DOHH2 (cell line): ENCODE data around the gene IL1A.

Experiments used
- H3F3A ChIP-seq: fragments of 200-600 bp; sonication (generic), shearing (Covaris generic); 2 replicates; pipeline ENCODE4 v1.6.0; 2016; ENCODE audit warnings: antibody characterized with exemption, mild to moderate bottlenecking; ENCODE audit not compliant: control insufficient read depth, insufficient read depth
- H3K27ac ChIP-seq: fragments of 200-600 bp; sonication (generic); 2 replicates; pipeline ENCODE4 v1.5.1; 2014; ENCODE audit warnings: low read depth, mild to moderate bottlenecking, low read length, moderate library complexity
- H3K27me3 ChIP-seq: fragments of 200-600 bp; sonication (generic); 2 replicates; pipeline ENCODE4 v1.6.1; 2014; ENCODE audit warnings: mild to moderate bottlenecking, low read length, mixed read lengths; ENCODE audit not compliant: control insufficient read depth
- H3K36me3 ChIP-seq: fragments of 200-600 bp; sonication (generic); 2 replicates; pipeline ENCODE4 v1.6.1; 2014; ENCODE audit warnings: mild to moderate bottlenecking, low read length, moderate library complexity, mixed read lengths; ENCODE audit not compliant: control insufficient read depth
- H3K4me1 ChIP-seq: fragments of 200-600 bp; sonication (generic); 2 replicates; pipeline ENCODE4 v1.6.1; 2014; ENCODE audit warnings: mild to moderate bottlenecking, low read length, mixed read lengths; ENCODE audit not compliant: control insufficient read depth
- H3K4me2 ChIP-seq: fragments of 200-600 bp; sonication (generic); 2 replicates; pipeline ENCODE4 v1.6.0; 2014; ENCODE audit warnings: mild to moderate bottlenecking, low read length, moderate library complexity
- H3K4me3 ChIP-seq: fragments of 200-600 bp; sonication (generic); 2 replicates; pipeline ENCODE4 v1.5.1; 2014; ENCODE audit warnings: mild to moderate bottlenecking, low read length, mixed read lengths
- H3K79me2 ChIP-seq: fragments of 200-600 bp; sonication (generic); 2 replicates; pipeline ENCODE4 v1.6.1; 2014; ENCODE audit warnings: mild to moderate bottlenecking, low read length, mixed read lengths; ENCODE audit not compliant: control insufficient read depth
- H3K9me2 ChIP-seq: fragments of 200-600 bp; sonication (generic); replicated peaks from 2 replicates; pipeline ENCODE4 v1.6.1; 2014; ENCODE audit warnings: mild to moderate bottlenecking, low read length, mixed read lengths; ENCODE audit not compliant: control insufficient read depth
- H3K9me3 ChIP-seq: fragments of 200-600 bp; sonication (generic); 2 replicates; pipeline ENCODE4 v1.6.1; 2014; ENCODE audit warnings: antibody characterized with exemption, low read length, mixed read lengths; ENCODE audit not compliant: control insufficient read depth, insufficient read depth
- H4K20me1 ChIP-seq: fragments of 200-600 bp; sonication (generic); 2 replicates; pipeline ENCODE4 v1.6.0; 2014; ENCODE audit warnings: low read depth, mild to moderate bottlenecking, antibody characterized with exemption, low read length, moderate library complexity; ENCODE audit not compliant: control insufficient read depth, insufficient read depth
- EZH2phosphoT487 ChIP-seq: fragments of 200-600 bp; sonication (generic); IDR thresholded peaks from 2 replicates; pipeline ENCODE4 v1.6.1; 2017; ENCODE audit warnings: borderline replicate concordance, mild to moderate bottlenecking, antibody characterized with exemption, low read length, moderate library complexity, mixed read lengths
- TF ChIP-seq, protein P1 (sequence below): fragments of 200-600 bp; sonication (generic); IDR thresholded peaks from one replicate; pipeline ENCODE4 v1.5.1; 2014; ENCODE audit warnings: antibody characterized with exemption, mild to moderate bottlenecking, low read depth, low read length; ENCODE audit not compliant: poor library complexity, severe bottlenecking

IL1A gene

DNA sequence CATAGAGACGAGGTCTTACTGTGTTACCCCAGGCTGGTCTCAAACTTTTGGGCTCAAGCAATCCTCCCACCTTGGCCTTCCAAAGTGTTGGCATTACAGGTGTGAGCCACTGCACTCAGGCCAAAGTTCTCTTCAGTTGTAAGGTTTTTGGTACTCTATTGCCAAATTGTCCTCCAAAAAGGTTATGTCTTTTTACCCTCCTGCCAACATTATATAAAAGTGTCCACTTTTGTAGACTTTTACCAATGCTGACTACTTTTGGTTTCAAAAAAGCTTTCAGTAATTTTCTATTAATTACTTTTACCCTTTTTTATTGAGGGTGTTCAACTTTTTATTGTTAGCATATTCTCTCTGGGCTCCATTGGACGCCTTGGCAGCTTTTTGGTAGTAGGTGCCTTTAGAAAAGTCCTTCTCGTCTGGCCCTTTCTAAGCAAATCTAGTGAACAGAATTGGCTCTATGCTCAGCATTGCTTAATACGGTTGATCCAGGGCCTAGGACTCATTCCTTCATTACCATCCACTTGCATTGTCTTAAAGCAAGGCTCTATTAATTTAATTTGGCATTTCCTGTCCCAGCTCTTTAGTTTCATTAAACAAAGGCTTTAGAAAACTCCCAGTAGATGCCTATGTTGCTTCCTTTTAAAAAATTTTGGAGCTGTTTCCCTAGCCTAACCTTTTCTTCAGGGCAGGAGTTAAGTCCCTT is 16.7 kb upstream of the IL1A start:
- Histone ChIP-seq H3K27me3 (no peaks in the 10 kb centered on the region), H4K20me1 (no peaks in the 10 kb centered on the region), H3K4me1 (no peaks in the 10 kb centered on the region), H3K36me3 (no peaks in the 10 kb centered on the region), H3K9me2 (no peaks in the 10 kb centered on the region), H3K4me2 (no peak overlapping the region), H3K9me3 (no peaks in the 10 kb centered on the region), H3K27ac (no peak overlapping the region), H3F3A (no peaks in the 10 kb centered on the region), H3K79me2 (no peaks in the 10 kb centered on the region), H3K4me3 (no peak overlapping the region)
- TF ChIP-seq EZH2phosphoT487, result no peak
- TF ChIP-seq, protein P1, sequence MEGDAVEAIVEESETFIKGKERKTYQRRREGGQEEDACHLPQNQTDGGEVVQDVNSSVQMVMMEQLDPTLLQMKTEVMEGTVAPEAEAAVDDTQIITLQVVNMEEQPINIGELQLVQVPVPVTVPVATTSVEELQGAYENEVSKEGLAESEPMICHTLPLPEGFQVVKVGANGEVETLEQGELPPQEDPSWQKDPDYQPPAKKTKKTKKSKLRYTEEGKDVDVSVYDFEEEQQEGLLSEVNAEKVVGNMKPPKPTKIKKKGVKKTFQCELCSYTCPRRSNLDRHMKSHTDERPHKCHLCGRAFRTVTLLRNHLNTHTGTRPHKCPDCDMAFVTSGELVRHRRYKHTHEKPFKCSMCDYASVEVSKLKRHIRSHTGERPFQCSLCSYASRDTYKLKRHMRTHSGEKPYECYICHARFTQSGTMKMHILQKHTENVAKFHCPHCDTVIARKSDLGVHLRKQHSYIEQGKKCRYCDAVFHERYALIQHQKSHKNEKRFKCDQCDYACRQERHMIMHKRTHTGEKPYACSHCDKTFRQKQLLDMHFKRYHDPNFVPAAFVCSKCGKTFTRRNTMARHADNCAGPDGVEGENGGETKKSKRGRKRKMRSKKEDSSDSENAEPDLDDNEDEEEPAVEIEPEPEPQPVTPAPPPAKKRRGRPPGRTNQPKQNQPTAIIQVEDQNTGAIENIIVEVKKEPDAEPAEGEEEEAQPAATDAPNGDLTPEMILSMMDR, result no peak

DNA sequence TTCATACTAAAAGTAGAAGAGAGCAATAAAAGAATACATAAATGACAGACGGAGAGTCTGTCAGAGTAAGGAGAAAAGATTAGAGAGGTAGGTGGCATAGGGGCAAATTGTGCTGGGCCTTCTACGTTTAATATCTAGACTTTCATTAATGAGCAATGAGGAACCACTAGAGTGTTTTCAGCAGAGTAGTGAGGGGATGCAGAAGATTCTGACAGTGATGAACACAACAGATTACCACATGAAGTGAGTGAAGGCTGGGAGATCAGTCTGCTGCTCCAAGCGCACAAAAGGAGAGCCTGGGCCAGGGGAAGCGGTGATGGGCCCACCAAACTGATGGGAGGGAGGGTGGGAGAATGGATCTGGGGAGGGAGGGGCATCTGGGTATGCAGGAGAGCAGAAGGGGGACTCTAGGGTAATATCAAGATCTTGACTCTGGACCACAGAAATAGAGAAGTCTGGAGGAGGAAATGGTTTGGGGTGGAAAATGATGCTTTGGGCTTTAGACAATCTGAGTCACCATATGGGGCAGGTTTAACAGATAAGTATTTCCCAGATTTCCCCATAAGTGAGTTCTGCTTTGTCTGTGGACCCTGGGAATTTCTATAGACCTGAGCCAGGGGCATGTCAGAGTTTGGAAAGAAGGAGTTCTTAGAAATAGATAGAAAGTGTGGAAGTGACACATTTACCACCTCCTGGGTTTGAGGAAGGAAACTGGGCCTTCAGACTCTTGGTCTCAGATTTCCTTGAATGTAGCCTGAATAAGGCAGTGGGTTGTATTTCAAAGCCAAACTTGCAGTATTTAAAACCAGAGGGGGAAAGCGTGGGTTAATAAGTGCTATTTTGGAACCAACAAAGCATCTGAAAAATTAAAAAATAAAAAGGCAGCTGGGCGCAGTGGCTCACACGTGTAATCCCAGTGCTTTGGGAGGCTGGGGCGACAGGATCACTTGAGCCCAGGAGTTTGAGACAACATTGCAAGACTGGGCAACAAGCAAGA is 15.0 kb upstream of the IL1A start:
- Histone ChIP-seq H3K36me3 (no peaks in the 10 kb centered on the region), H3K27ac (no peak overlapping the region), H3K9me2 (no peaks in the 10 kb centered on the region)

DNA sequence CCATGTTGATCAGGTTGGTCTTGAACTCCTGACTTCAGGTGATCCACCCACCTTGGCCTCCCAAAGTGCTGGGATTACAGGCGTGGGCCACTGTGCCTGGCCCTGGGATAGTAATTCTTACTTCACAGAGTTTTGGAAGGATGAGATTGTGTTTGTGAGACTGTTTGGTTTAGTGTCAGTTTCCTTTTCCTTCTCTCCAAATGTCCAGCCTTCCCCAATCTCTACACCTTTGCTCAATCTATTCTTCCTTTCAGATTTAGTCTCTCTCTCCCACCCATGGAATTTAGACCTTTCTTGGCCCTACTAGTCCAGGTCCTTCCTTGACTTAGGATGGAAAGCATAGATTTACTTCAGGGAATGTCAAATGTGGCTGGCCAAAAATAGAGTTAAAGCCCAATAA is 12.2 kb upstream of the IL1A start:
- Histone ChIP-seq H3K4me2 (no peak overlapping the region), H3K36me3 (no peaks in the 10 kb centered on the region)

More for the DNA sequence above, 15.0 kb upstream of the IL1A start:
- TF ChIP-seq, protein P1, result no peak
- TF ChIP-seq EZH2phosphoT487, result no peak
- H3K4me2 ChIP-seq, result no peak overlapping the region
- peaks cover 6% of the 10 kb centered on the region for H3K4me1 ChIP-seq
- H3F3A ChIP-seq, result no peaks in the 10 kb centered on the region
- no peaks in the 10 kb centered on the region for H3K27me3 ChIP-seq
- H3K9me3 ChIP-seq, result no peaks in the 10 kb centered on the region
- H3K79me2 ChIP-seq, result no peaks in the 10 kb centered on the region
- no peaks in the 10 kb centered on the region for H4K20me1 ChIP-seq
- H3K4me3 ChIP-seq, result no peak overlapping the region

More for the DNA sequence above, 12.2 kb upstream of the IL1A start:
- Histone ChIP-seq H4K20me1 (no peaks in the 10 kb centered on the region), H3K4me1 (peaks cover 20% of the 10 kb centered on the region), H3K9me3 (no peaks in the 10 kb centered on the region), H3K27ac (no peak overlapping the region), H3K27me3 (no peaks in the 10 kb centered on the region), H3K4me3 (no peak overlapping the region), H3F3A (no peaks in the 10 kb centered on the region), H3K79me2 (no peaks in the 10 kb centered on the region), H3K9me2 (no peaks in the 10 kb centered on the region)
- TF ChIP-seq EZH2phosphoT487, result no peak
- TF ChIP-seq, protein P1, result no peak
